NCI-H187 treated with DMSO at 0.1 percent for 48 hours (cell line): ENCODE results near the gene MIGA2.
"Not testable (repeated sequence)": the region's sequence is repeated elsewhere in the genome, so short reads cannot be mapped to it uniquely, and the experiment has no call there.

Source experiments
- DNase-seq: peaks from one replicate; lab custom pipeline; 2025; lab: John Stamatoyannopoulos, UW

The MIGA2 gene

GRCh38 chr9:129102095-129102525 lies 65.7 kb downstream of the MIGA2 start:
- no peak for DNase-seq

GRCh38 chr9:129102791-129103594 lies 66.6 kb downstream of the MIGA2 start:
- no peak for DNase-seq

DNA sequence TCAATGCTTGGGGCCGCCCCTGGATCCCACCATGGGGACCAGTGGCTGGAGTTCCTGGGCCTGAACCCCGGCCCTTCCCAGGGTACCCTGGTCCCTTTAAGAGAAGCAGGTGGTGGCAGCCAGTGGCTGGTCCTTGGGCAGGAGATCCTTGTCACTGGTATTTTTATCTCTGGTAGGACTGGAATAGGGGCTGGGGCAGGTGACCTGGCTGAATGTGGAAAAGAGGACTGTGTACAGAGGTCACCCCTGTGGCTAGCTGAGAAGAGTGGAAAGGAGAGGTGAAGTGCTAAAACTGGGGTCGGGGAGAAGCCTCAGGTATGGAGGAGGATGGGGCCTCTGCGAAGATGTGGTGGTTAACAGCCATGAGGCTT lies 67.2 kb downstream of the MIGA2 start:
- no peak for DNase-seq

- DNase-seq, result no peak
These were observed 67.6 kb downstream of the MIGA2 start for GRCh38 chr9:129104051-129104450.

DNA sequence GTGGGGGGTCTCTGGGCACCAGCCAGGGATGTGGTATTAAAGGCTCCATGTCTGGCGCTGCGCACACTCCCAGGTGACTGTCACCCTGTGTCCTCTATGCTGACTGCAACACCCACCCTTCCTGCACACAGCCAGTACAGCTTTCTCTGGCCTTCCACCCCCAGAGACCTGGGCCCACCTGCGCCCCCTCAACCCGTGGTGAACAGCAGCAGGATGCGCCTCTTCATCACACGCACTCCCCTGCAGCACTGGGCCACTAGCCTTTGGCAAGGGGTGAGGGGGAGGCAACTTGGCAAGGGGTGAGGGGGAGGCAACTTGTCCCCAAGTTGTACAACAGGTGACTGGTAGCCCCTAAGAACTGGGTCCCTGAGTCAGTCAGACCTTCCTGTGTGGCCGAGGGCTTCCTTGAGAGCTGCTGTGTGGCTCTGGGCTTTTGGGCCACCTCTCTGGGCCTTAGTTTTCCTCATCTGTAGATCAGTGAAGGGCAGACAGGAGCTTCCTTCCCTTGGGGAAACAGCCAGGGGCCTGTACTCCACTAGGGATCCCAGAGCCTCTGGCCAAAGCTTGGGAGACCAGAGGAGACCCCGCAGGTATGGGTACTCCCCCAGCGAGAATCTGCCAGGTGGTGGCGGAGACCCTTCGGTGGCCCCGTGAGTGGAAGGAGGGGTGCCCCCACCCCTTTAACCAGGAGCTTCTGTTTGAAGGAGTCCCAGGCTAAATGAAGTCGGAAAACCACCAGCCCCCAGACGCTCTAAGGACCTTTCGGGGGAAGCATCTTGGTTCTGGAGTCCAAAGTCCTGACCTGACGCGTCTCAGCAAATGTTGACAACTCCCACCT lies 69.7 kb downstream of the MIGA2 start:
- DNase-seq, result no peak

- no peak for DNase-seq
These were observed 71.2 kb downstream of the MIGA2 start for GRCh38 chr9:129107651-129108050.

GRCh38 chr9:129108083-129108804 lies 71.8 kb downstream of the MIGA2 start:
- no peak for DNase-seq

DNA sequence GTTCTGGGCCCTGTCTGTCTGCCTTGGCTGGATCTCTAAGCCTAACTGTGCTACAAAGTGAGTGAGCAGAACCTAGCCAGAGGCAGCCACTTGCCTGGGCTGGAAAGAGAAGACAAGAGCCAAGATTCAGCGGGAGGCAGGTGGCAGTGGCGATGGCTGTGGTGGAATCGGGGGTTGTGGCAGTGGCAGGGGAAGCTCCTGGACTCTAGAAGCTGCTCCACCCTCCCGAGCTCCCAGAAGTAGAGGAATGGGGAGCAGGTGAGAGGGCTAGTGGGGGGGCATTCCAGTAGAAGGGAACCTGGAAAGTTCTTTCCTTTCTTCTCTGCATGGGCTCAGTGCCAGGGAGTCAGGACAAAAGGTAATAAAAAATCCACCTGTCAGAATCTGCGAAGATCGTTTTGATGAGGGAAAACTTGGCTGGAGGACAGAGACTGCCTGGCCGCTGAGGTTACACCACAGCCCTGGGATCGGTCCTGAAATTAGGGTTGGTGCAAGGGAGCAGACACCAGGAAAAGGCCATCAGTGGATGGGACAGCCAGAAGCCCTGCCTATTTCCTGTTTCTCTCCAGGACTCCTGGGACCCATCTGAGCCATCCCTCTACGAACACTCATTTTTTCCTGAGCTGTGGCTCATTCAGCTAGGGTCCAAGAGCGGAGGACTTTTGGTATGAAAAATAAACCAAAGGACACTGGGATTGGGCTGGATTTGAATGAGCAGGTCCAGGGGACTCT lies 72.5 kb downstream of the MIGA2 start:
- DNase-seq, result no peak

DNA sequence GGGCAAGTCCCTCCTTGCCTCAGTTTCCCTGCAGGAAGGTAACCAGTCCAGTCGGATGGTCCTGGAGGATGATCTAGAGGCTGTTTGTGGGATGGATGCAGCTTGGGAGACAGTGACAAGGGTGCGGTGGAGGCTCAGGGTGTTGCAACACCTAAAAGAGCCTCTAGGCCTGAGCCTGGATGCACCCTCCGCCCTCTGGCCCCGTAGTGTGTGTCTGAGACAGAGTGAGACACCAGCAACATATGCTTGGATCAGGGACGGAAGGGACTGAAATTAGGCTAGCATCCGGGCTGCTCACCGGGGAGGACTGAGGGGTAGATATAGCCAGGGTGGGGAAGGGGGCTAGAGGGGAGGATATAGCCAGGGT lies 73.1 kb downstream of the MIGA2 start:
- DNase-seq, result no peak

- DNase-seq, result no peak
These were observed 73.7 kb downstream of the MIGA2 start for GRCh38 chr9:129109952-129110739.

GRCh38 chr9:129110740-129111527 lies 74.5 kb downstream of the MIGA2 start, which contains the start of the genes CRAT and PTPA:
Gene CRAT (minus strand): TSS chr9:129110793. CDS start chr9:129110509, 284 bp downstream.
Gene PTPA (plus strand): TSS chr9:129111415. CDS start chr9:129111601, 186 bp downstream.
- DNase-seq, result peak; percentile 24

DNA sequence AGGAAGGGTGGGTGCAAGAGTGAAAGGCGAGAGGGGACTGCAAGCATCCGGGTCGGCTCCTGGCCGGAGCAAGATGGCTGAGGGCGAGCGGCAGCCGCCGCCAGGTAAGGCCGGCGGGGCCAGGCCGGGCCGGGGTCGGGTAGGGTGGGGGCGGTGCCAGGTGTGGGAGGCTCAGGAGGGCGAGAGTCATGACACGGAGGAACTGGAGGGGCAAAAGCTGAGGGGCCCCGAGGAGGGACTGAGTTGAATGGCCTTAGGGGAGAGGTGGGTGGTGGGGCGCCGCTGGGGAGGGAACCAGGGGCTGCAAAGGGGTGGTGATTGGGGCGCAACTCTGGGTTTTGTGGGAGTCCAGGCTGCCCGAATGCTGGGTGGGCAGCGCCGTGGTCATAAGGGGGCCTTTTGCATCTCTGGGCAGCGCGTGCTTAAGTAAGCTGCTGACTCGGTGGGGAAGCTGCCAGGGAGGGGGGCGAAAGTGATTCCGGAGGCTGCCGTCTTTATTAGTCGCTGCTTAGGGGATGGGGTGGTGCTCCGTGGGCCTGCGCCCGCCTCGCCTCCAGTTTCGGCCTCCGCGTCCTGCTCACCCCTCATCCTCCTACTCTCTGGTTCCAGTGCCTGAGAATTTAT lies 75.2 kb downstream of the MIGA2 start:
- no peak for DNase-seq

DNA sequence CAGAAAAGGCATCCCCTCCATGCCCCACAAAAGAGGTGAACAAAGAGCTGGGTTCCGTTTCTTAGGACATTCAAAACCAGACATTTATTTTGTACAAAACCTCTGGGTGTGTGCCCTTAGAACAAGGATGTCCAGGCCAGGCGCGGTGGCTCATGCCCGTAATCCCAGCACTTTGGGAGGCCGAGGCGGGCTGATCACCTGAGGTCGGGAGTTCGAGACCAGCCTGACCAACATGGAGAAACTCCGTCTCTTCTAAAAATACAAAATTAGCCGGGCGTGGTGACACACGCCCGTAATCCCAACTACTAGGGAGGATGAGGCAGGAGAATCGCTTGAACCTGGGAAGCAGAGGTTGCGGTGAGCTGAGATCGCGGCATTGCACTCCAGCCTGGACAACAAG lies 76.1 kb downstream of the MIGA2 start:
- DNase-seq, result not testable (repeated sequence)

DNA sequence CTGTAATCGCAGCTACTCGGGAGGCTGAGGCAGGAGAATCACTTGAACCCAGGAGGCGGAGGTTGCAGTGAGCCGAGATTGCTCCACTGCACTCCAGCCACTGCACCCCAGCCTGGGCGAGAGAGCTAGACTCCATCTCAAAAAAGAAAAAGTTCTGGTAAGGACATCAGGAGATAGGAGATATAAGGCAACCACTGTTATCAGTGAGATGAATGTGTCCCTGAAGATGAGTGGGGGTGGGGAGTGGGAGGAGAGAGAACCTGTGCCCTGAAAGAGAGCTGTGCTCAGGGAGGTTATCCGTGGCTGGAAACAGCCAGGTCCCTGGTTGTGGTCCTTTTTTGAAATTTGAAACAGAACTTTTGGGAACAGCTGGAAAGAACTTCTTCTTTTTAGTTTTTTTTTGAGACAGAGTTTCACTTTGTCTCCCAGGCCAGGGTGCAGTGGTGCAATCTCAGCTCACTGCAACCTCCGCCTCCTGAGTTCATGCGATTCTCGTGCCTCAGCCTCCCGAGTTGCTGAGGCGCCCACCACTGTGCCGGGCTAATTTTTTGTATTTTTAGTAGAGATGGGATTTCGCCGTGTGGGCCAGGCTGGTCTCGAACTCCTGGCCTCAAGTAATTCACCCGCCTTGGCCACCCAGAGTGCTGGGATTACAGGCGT lies 77.3 kb downstream of the MIGA2 start:
- no peak for DNase-seq

DNA sequence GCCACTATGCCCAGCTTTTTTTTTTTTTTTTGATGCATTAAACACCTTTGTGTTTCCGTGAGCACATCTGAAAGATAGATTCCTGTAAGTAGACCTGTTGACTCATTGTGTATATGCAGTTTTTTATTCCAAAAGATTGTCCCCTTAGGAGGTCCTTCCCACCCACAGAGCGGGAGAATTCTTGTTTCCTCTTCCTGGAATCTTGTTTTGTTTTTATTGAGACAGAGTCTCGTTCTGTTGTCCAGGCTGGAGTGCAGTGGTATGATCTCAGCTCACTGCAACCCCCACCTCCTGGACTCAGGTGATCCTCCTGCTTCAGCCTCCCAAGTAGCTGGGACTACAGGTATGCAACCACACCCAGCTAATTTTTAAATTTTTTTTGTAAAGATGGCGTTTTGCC lies 82.4 kb downstream of the MIGA2 start:
- DNase-seq, result no peak

- no peak for DNase-seq
These were observed 85.1 kb downstream of the MIGA2 start for GRCh38 chr9:129121483-129121882.
